OCI-LY7 (cell line): ENCODE measurements around the gene VCL. TPM values are rescaled to one million over a fixed set of nuclear protein-coding genes. Genes with fewer than 3 reads are reported as not detected.
"Not testable (repeated sequence)": the region's sequence is repeated elsewhere in the genome, so short reads cannot be mapped to it uniquely, and the experiment has no call there.

Source experiments
- BruUV-seq: library from RNA; stranded (reverse); fragments of 400-500 nt; replicated peaks from 2 replicates; lab custom pipeline; 2021; lab: Mats Ljungman, UMichigan
- CTCF ChIA-PET: fragments of 300-600 bp; sonication (Branson Sonifier 250); formaldehyde crosslinking; loops from one replicate; lab custom pipeline; 2022; ENCODE audit warnings: antibody characterized with exemption; ENCODE audit not compliant: unreplicated experiment; lab: Charles Lee
- POLR2A ChIA-PET: fragments of 300-600 bp; sonication (Branson Sonifier 250); formaldehyde crosslinking; loops from one replicate; lab custom pipeline; 2022; ENCODE audit warnings: antibody characterized with exemption; lab: Charles Lee
- DNase-seq: peaks from one replicate; pipeline ENCODE4 v3.0.0-alpha.2; 2015; ENCODE audit warnings: low spot score
- H2AFZ ChIP-seq: fragments of 200-600 bp; sonication (generic), shearing (Covaris generic); 2 replicates; pipeline ENCODE4 v1.6.1; 2014; ENCODE audit warnings: mild to moderate bottlenecking, antibody characterized with exemption, low read length, moderate library complexity
- H3K27ac ChIP-seq: fragments of 200-600 bp; sonication (generic); 2 replicates; pipeline ENCODE4 v1.5.1; 2014; ENCODE audit warnings: mixed run types, low read depth, mild to moderate bottlenecking, moderate library complexity, low read length, inconsistent platforms; ENCODE audit not compliant: poor library complexity, severe bottlenecking
- H3K36me3 ChIP-seq: fragments of 200-600 bp; sonication (generic); 2 replicates; pipeline ENCODE4 v1.6.1; 2014; ENCODE audit warnings: mild to moderate bottlenecking, antibody characterized with exemption, low read length, moderate library complexity, mixed read lengths; ENCODE audit not compliant: insufficient read depth
- H3K4me1 ChIP-seq: fragments of 200-600 bp; sonication (generic); 2 replicates; pipeline ENCODE4 v1.5.1; 2014; ENCODE audit warnings: mild to moderate bottlenecking, low read length; ENCODE audit not compliant: insufficient read depth, poor library complexity, severe bottlenecking
- H3K4me2 ChIP-seq: fragments of 200-600 bp; sonication (generic); 2 replicates; pipeline ENCODE4 v1.6.1; 2014; ENCODE audit warnings: mild to moderate bottlenecking, low read length
- H3K4me3 ChIP-seq: fragments of 200-600 bp; sonication (generic); 2 replicates; pipeline ENCODE4 v1.5.1; 2014; ENCODE audit warnings: mild to moderate bottlenecking, low read depth, low read length; ENCODE audit not compliant: poor library complexity, severe bottlenecking
- H3K79me2 ChIP-seq: fragments of 200-600 bp; sonication (generic); 2 replicates; pipeline ENCODE4 v1.6.1; 2016; ENCODE audit warnings: low read depth, mild to moderate bottlenecking, low read length, moderate library complexity, mixed read lengths; ENCODE audit not compliant: insufficient read depth
- H3K9me2 ChIP-seq: fragments of 200-600 bp; sonication (generic); 2 replicates; pipeline ENCODE4 v1.6.1; 2016; ENCODE audit warnings: mild to moderate bottlenecking, low read length, mixed read lengths; ENCODE audit not compliant: insufficient read depth
- H3K9me3 ChIP-seq: fragments of 200-600 bp; sonication (generic); 2 replicates; pipeline ENCODE4 v1.6.1; 2014; ENCODE audit warnings: mild to moderate bottlenecking, mixed run types, low read length, mixed read lengths
- H4K20me1 ChIP-seq: fragments of 200-600 bp; sonication (generic); 2 replicates; pipeline ENCODE4 v1.6.1; 2014; ENCODE audit warnings: mild to moderate bottlenecking, antibody characterized with exemption, low read length, moderate library complexity, mixed read lengths; ENCODE audit not compliant: insufficient read depth
- CTCF ChIP-seq: fragments of 200-600 bp; sonication (generic); conservative IDR thresholded peaks from 2 replicates; pipeline ENCODE4 v1.5.1; 2014; ENCODE audit warnings: mild to moderate bottlenecking, antibody characterized with exemption, low read length, moderate library complexity, mixed read lengths
- EZH2phosphoT487 ChIP-seq: fragments of 200-600 bp; sonication (generic); IDR thresholded peaks from 2 replicates; pipeline ENCODE4 v1.6.1; 2018; ENCODE audit warnings: low read depth, borderline replicate concordance, mild to moderate bottlenecking, mixed run types, antibody characterized with exemption, low read length, moderate library complexity, mixed read lengths
- intact Hi-C: fragments of 100-400 bp; cut with micrococcal nuclease; formaldehyde crosslinking; loops from one replicate; pipeline ENCODE4 v1.10.0; 2022; ENCODE audit not compliant: unreplicated experiment
- total RNA-seq, 2 experiments: library from RNA; depleted of rRNA in 1 of 2; stranded (reverse); fragments of >200 nt in 1 of 2; shearing (Covaris generic) in 1 of 2; gene quantifications; 2 replicates each; pipeline ENCODE4 v1.2.3, GENCODE V29; 2014 to 2022

VCL gene
- total RNA-seq, 2 experiments from 2014 or later: 19.1 to 55.5 TPM

- Histone ChIP-seq H4K20me1 (no peaks in the 10 kb centered on the region), H3K27ac (no peak overlapping the region), H3K36me3 (no peaks in the 10 kb centered on the region), H3K4me2 (0 out of 2 replicates have a peak overlapping the region, but pooled peaks have one; percentile 1), H2AFZ (peak overlapping the region; percentile 68), H3K79me2 (no peaks in the 10 kb centered on the region), H3K9me3 (no peaks in the 10 kb centered on the region), H3K4me1 (peaks cover 49% of the 10 kb centered on the region), H3K9me2 (no peaks in the 10 kb centered on the region), H3K4me3 (no peak overlapping the region)
- ChIA-PET POLR2A (interaction anchor here (0.6 to 1.6 kb wide), 4 partner anchors 11 to 304 kb away, joined by 3 to 4 read pairs (median 3); no protein-coding TSS in a partner anchor), CTCF (no interaction called here)
- no peak for DNase-seq
- no peak for TF ChIP-seq CTCF
- TF ChIP-seq EZH2phosphoT487: no peak
- intact Hi-C loops: loop anchor here (5.0 kb wide), 2 partner anchors 73 to 117 kb away; no protein-coding TSS in a partner anchor
- BruUV-seq: no TSS peak
Measured at GRCh38 chr10:73959484-73960243, 38.3 kb upstream of the VCL start.

DNA sequence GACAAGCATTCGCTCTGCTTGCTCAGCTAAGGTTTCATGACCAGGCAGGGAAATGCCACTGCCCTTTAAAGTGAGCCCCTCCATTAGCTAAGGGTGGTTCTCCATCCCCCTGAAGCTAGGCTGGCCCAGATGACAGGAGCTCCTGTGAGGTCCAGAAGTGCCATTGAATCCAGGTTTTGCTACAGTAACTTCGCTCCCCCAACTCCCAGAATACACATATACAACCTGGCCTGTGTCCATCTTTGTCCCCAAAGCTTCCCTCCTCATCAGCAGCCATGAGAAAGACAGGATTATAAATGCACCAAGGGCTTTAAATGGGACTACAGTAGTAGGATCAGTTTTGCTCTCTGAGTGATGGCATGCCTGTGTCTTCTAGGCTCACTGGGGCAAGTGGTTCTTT, 35.5 kb upstream of the VCL start:
- Histone ChIP-seq H3K79me2 (no peaks in the 10 kb centered on the region), H4K20me1 (no peaks in the 10 kb centered on the region), H2AFZ (no peak overlapping the region), H3K4me3 (no peak overlapping the region), H3K9me2 (no peaks in the 10 kb centered on the region), H3K4me2 (no peak overlapping the region), H3K9me3 (no peaks in the 10 kb centered on the region), H3K27ac (no peak overlapping the region), H3K36me3 (no peaks in the 10 kb centered on the region), H3K4me1 (peaks cover 34% of the 10 kb centered on the region)
- no TSS peak for BruUV-seq
- no peak for DNase-seq
- POLR2A ChIA-PET: interaction anchor here (0.6 to 0.7 kb wide), 2 partner anchors 15 to 96 kb away, joined by 3 to 4 read pairs; no protein-coding TSS in a partner anchor
- intact Hi-C loops: no loop called here
- TF ChIP-seq CTCF (no peak), EZH2phosphoT487 (no peak)
- CTCF ChIA-PET: no interaction called here

DNA sequence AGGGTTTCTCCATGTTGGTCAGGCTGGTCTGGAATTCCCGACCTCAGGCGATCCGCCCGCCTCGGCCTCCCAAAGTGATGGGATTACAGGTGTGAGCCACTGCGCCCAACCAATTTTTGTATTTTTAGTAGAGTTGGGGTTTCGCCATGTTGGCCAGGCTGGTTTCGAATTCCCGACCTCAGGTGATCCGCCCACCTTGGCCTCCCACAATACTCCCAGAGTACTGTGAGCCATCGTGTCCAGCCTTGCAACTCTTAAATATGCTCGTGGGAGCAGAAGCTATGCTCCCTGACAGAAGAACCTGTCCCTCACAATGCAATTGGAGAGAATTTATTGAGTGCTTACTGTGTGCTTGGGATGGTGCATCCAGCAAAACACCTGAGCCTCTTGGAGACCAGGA, 34.4 kb upstream of the VCL start:
- CTCF ChIA-PET, intact Hi-C loops, DNase-seq, H3K79me2 ChIP-seq, BruUV-seq, H3K9me2 ChIP-seq, H3K4me2 ChIP-seq, H2AFZ ChIP-seq, H3K4me3 ChIP-seq, H4K20me1 ChIP-seq, H3K9me3 ChIP-seq, H3K27ac ChIP-seq, H3K36me3 ChIP-seq: not testable (repeated sequence)
- POLR2A ChIA-PET: interaction anchor here (0.7 to 1.0 kb wide), 2 partner anchors 31 to 126 kb away, joined by 3 read pairs; no protein-coding TSS in a partner anchor
- H3K4me1 ChIP-seq: peaks cover 22% of the 10 kb centered on the region
